ENCODE measurements around the gene SIRT5. TPM values are rescaled to one million over a fixed set of nuclear protein-coding genes. Genes with fewer than 3 reads are reported as not detected.
A peak's percentile ranks its signal among the peaks of the same experiment; 100 is the strongest.

SIRT5 gene
- polyA plus RNA-seq, 3 donors: 3.3 to 5.0 (median 3.4) TPM

DNA sequence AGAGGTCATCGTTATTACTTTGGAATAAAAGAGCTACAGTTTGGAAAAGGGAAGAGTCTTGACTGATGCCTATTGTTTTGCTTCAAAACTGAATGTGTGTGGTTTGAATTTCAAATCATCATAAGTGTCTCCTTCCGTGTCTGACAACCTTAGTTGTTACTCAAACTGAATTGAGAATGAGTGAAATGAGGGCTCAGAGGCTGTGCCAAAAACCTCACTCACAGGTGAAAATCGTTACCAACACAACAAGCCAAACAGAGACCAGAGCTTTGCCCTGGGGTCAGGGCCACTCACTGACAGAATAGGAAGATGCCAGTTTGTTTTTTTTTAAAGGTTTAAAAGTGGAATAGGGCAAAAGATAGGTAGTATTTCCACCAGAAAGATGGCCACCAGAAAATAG lies 15.2 kb upstream of the SIRT5 start:
- Histone ChIP-seq H3K27me3 (ENCODE audit: control insufficient read depth in 2 of 2, insufficient read depth in 2 of 2, low read length in 2 of 2) (no peaks in the 10 kb centered on the region), H3K4me2 (replicated peaks; ENCODE audit: extremely low read depth, low read length, poor library complexity, severe bottlenecking) (no peak overlapping the region), H3K4me3 (replicated peaks in 1 of 3; ENCODE audit: low read depth in 2 of 3, low read length in 3 of 3) (no peak overlapping the region), H3K9me3 (replicated peaks in 1 of 2; ENCODE audit: control insufficient read depth in 1 of 2, insufficient read depth in 1 of 2, low read length in 2 of 2) (no peaks in the 10 kb centered on the region), H3K27ac (ENCODE audit: low read depth in 1 of 2, low read length in 2 of 2) (no peak overlapping the region), H2AFZ (ENCODE audit: insufficient read depth, low read depth, low read length, poor library complexity, severe bottlenecking) (peak overlapping the region; percentile 39), H4K20me1 (ENCODE audit: insufficient read depth, low read length) (no peaks in the 10 kb centered on the region), H3K36me3 (replicated peaks in 1 of 2; ENCODE audit: control insufficient read depth in 1 of 2, insufficient read depth in 2 of 2, low read length in 2 of 2) (no peaks in the 10 kb centered on the region), H3K4me1 (ENCODE audit: control insufficient read depth in 1 of 2, insufficient read depth in 2 of 2, low read length in 2 of 2) (peaks cover 15 to 16% of the 10 kb centered on the region in 2 donors), H3K9ac (ENCODE audit: insufficient read depth, low read length, poor library complexity, severe bottlenecking) (no peak overlapping the region), H3K79me2 (ENCODE audit: insufficient read depth, low read length) (no peaks in the 10 kb centered on the region)
- Mint-ChIP-seq H3K9me3 (no peaks in the 10 kb centered on the region), H3K27me3 (ENCODE audit: low read depth in 3 of 3) (peaks cover 0 to 5% (median 0%) of the 10 kb centered on the region in 3 donors), H3K27ac (peak overlapping the region in 2 of 7 donors; percentile 52 to 76), H3K4me1 (peaks cover 21% of the 10 kb centered on the region), H3K36me3 (no peaks in the 10 kb centered on the region), H3K4me3 (no peak overlapping the region)
- TF ChIP-seq CTCF (IDR thresholded peaks at IDR 0.05): no peak
- intact Hi-C loops (cut with micrococcal nuclease): no loop called here
- WGBS (ENCODE audit: insufficient coverage): 17% methylated on average over 1 of the region's 3 CpGs
- DNase-seq: no peak

- Histone ChIP-seq H3K36me3 (replicated peaks in 1 of 2; ENCODE audit: control insufficient read depth in 1 of 2, insufficient read depth in 2 of 2, low read length in 2 of 2) (no peaks in the 10 kb centered on the region), H3K79me2 (ENCODE audit: insufficient read depth, low read length) (no peaks in the 10 kb centered on the region), H3K4me1 (ENCODE audit: control insufficient read depth in 1 of 2, insufficient read depth in 2 of 2, low read length in 2 of 2) (peaks cover 15 to 16% of the 10 kb centered on the region in 2 donors), H2AFZ (ENCODE audit: insufficient read depth, low read depth, low read length, poor library complexity, severe bottlenecking) (no peak overlapping the region), H3K9ac (ENCODE audit: insufficient read depth, low read length, poor library complexity, severe bottlenecking) (no peak overlapping the region), H3K4me3 (replicated peaks in 1 of 3; ENCODE audit: low read depth in 2 of 3, low read length in 3 of 3) (no peak overlapping the region), H4K20me1 (ENCODE audit: insufficient read depth, low read length) (no peaks in the 10 kb centered on the region), H3K9me3 (replicated peaks in 1 of 2; ENCODE audit: control insufficient read depth in 1 of 2, insufficient read depth in 1 of 2, low read length in 2 of 2) (no peaks in the 10 kb centered on the region), H3K27me3 (ENCODE audit: control insufficient read depth in 2 of 2, insufficient read depth in 2 of 2, low read length in 2 of 2) (no peaks in the 10 kb centered on the region), H3K27ac (ENCODE audit: low read depth in 1 of 2, low read length in 2 of 2) (no peak overlapping the region), H3K4me2 (replicated peaks; ENCODE audit: extremely low read depth, low read length, poor library complexity, severe bottlenecking) (no peak overlapping the region)
- no peaks in the 10 kb centered on the region for H3K36me3 Mint-ChIP-seq
- no peak for DNase-seq
- peaks cover 0 to 5% (median 0%) of the 10 kb centered on the region in 3 donors for H3K27me3 Mint-ChIP-seq (ENCODE audit: low read depth in 3 of 3)
- H3K9me3 Mint-ChIP-seq: peaks cover 0 to 1% (median 0%) of the 10 kb centered on the region in 7 donors
- intact Hi-C loops (cut with micrococcal nuclease): no loop called here
- 95% methylated on average over 2 of the region's 4 CpGs for WGBS (ENCODE audit: insufficient coverage)
- H3K27ac Mint-ChIP-seq: no peak overlapping the region
- peaks cover 20% of the 10 kb centered on the region for H3K4me1 Mint-ChIP-seq
- no peak for TF ChIP-seq CTCF (IDR thresholded peaks at IDR 0.05)
- no peak overlapping the region for H3K4me3 Mint-ChIP-seq
Measured at GRCh38 chr6:13559968-13560650, 14.3 kb upstream of the SIRT5 start.
